Bronchial epithelial cell (primary cell): Measurements from ENCODE around the gene FBXL22. TPM values are rescaled to one million over a fixed set of nuclear protein-coding genes. Genes with fewer than 3 reads are reported as not detected.

Source experiments
- DNase-seq: peaks from one replicate; pipeline ENCODE4 v3.0.0-alpha.2; 2010; ENCODE audit warnings: low read depth
- FAIRE-seq: peaks from 2 replicates; lab custom pipeline; 2011; peaks lifted over from hg19 to GRCh38; lab: Jason Lieb, UNC
- H3K27me3 ChIP-seq: 2 replicates; pipeline ENCODE4 v1.5.1; 2011; ENCODE audit warnings: low read length; ENCODE audit not compliant: control insufficient read depth, insufficient read depth
- H3K36me3 ChIP-seq: 2 replicates; pipeline ENCODE4 v1.5.1; 2011; ENCODE audit warnings: low read length; ENCODE audit not compliant: control insufficient read depth, insufficient read depth
- H3K4me3 ChIP-seq: 2 replicates; pipeline ENCODE4 v1.5.1; 2011; ENCODE audit warnings: mild to moderate bottlenecking, low read depth, low read length, control low read depth
- total RNA-seq: library from RNA; depleted of rRNA; stranded (reverse); fragments of >200 nt; gene quantifications from 2 replicates; pipeline ENCODE4 v1.2.1, GENCODE V29; 2014
- TF ChIP-seq, protein P1 (sequence below): IDR thresholded peaks from 2 replicates; pipeline ENCODE4 v1.5.1; 2011; ENCODE audit warnings: mild to moderate bottlenecking, moderate library complexity, low read length, control low read depth, inconsistent platforms; ENCODE audit not compliant: insufficient read depth, severe bottlenecking

Gene FBXL22
- total RNA-seq, 1 donor from 2014 or later: under 0.01 TPM

- DNase-seq (peak; percentile 59), FAIRE-seq (no peak)
- TF ChIP-seq, protein P1, sequence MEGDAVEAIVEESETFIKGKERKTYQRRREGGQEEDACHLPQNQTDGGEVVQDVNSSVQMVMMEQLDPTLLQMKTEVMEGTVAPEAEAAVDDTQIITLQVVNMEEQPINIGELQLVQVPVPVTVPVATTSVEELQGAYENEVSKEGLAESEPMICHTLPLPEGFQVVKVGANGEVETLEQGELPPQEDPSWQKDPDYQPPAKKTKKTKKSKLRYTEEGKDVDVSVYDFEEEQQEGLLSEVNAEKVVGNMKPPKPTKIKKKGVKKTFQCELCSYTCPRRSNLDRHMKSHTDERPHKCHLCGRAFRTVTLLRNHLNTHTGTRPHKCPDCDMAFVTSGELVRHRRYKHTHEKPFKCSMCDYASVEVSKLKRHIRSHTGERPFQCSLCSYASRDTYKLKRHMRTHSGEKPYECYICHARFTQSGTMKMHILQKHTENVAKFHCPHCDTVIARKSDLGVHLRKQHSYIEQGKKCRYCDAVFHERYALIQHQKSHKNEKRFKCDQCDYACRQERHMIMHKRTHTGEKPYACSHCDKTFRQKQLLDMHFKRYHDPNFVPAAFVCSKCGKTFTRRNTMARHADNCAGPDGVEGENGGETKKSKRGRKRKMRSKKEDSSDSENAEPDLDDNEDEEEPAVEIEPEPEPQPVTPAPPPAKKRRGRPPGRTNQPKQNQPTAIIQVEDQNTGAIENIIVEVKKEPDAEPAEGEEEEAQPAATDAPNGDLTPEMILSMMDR: no peak
- Histone ChIP-seq H3K27me3 (no peaks in the 10 kb centered on the region), H3K36me3 (peaks cover 4% of the 10 kb centered on the region), H3K4me3 (no peak overlapping the region)
These were observed 2.1 kb upstream of the FBXL22 start for GRCh38 chr15:63595065-63595464.

- Histone ChIP-seq H3K27me3 (no peaks in the 10 kb centered on the region), H3K36me3 (peaks cover 2% of the 10 kb centered on the region), H3K4me3 (no peak overlapping the region)
- FAIRE-seq (no peak), DNase-seq (no peak)
- TF ChIP-seq, protein P1: no peak
These were observed 1.5 kb upstream of the FBXL22 start for GRCh38 chr15:63595688-63596087.

GRCh38 chr15:63596676-63597037 lies 530 bp upstream of the FBXL22 start:
- Histone ChIP-seq H3K4me3 (no peak overlapping the region), H3K27me3 (no peaks in the 10 kb centered on the region), H3K36me3 (no peaks in the 10 kb centered on the region)
- DNase-seq (no peak), FAIRE-seq (no peak)
- TF ChIP-seq, protein P1: no peak

DNA sequence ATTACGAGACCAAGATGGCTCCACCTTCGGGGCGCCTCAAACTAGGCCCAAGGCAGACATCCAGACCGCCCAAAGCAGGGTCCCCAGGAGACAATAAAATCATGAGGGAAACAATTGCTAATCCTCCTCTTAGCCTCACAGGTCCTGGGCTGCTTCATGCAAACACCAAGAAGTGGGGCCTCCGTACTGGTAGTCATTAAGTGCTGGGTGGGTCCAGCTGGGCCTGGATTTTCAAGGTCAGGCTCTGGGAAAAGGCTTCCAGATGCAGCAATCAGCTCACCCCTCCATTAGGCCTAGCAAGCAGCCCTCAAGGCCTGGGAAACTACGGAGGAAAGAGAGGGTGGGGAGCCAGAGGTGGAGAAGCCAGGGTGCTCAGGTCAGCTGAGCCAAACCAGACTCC lies 634 bp downstream of the FBXL22 start:
- DNase-seq: no peak
- Histone ChIP-seq H3K27me3 (no peaks in the 10 kb centered on the region), H3K36me3 (no peaks in the 10 kb centered on the region), H3K4me3 (no peak overlapping the region)
- TF ChIP-seq, protein P1: no peak
- FAIRE-seq: no peak

DNA sequence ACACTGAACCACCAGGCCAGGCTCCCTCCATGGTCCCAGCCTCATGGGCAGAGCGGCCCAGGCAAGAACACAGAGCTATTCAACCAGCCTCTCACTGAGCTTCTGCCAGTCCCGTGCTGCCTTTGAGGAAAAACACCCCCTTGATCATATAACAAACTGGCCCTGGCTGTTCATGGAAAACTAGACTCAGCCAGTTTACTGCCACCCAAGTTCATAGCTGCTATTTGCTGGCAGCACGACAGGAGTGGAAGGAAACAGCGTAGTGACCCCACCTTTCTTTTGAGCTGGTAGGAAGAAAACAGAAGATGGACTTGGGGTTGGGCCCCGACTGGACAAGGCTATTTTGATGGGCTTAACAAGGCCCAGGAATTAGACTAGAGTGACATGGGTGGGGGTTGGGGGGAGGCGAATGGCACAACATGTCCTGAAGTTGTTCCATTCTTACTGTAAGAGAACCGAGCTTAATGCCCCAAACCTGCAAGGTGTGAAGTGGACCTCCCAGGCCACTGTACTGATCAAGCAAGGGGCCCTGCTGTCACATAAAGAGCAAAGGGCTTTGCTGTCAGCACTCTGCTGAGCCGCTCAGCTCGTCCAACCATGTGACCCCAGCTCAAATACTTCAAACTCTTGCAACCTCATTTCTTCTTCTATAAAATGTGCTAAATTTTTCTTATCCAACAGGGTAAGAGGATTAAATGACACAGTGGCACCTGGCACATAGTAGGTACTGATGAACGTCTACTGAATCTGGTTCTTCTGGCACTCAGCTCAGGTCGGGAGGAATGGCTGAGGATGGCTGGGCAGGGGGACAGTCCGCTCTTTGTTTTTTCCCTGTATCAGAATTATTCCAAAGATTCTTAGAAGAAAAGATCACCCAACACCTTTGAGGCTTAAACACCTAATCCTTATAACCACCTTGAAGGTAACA lies 1.6 kb downstream of the FBXL22 start:
- TF ChIP-seq, protein P1: no peak
- Histone ChIP-seq H3K27me3 (no peaks in the 10 kb centered on the region), H3K4me3 (no peak overlapping the region), H3K36me3 (no peaks in the 10 kb centered on the region)
- DNase-seq: no peak
- no peak for FAIRE-seq
